Muscle of arm (tissue), 12 donors: ENCODE data around the gene TMPRSS13. TPM values are rescaled to one million over a fixed set of nuclear protein-coding genes. Genes with fewer than 3 reads are reported as not detected.

Experiments
- DNase-seq: peaks from one replicate; pipeline ENCODE4 v3.0.0-alpha.2; 2013
- polyA plus RNA-seq, 12 donors: library from polyadenylated mRNA; unstranded; fragments of 120-200 nt; gene quantifications; one replicate each; pipeline ENCODE4 v1.2.1, GENCODE V29; 2013; ENCODE audit not compliant: insufficient read length in 12 of 12

The TMPRSS13 gene
- polyA plus RNA-seq, 12 donors, result 0.11 to 3.6 (median 0.28) TPM; not detected in 4

GRCh38 chr11:117855912-117856651 lies 73.1 kb downstream of the TMPRSS13 start:
- no peak for DNase-seq

- DNase-seq, result no peak
Measured at GRCh38 chr11:117855186-117855845, 73.9 kb downstream of the TMPRSS13 start.

GRCh38 chr11:117852309-117852708 lies 76.9 kb downstream of the TMPRSS13 start:
- DNase-seq, result no peak

GRCh38 chr11:117851852-117852251 lies 77.3 kb downstream of the TMPRSS13 start:
- DNase-seq, result no peak

- no peak for DNase-seq
Measured at GRCh38 chr11:117851106-117851505, 78.1 kb downstream of the TMPRSS13 start.

Other genes starting within 250 kb of the TMPRSS13 start
- gene DSCAML1, start 132.2 kb downstream of the TMPRSS13 start, polyA plus RNA-seq, result 1 to 10 TPM in 1 of 12 donors, under 1 TPM in 9, not detected in 2; 0.27 to 2.4 (median 0.68) TPM
- 1 to 10 TPM in 7 of 12 donors, under 1 TPM in 3, not detected in 2; 0.46 to 2.7 (median 1.5) TPM for gene FXYD2, start 104.7 kb downstream of the TMPRSS13 start, polyA plus RNA-seq
- gene FXYD6, start 52.7 kb downstream of the TMPRSS13 start, polyA plus RNA-seq, result 100 to 1,000 TPM in 11 of 12 donors, not detected in 1; 132 to 202 (median 166) TPM
- gene IL10RA, start 57.0 kb upstream of the TMPRSS13 start, polyA plus RNA-seq, result 1 to 10 TPM in 11 of 12 donors, not detected in 1; 2.6 to 9.2 (median 4.4) TPM
- 10 to 100 TPM in 1 of 12 donors, 1 to 10 TPM in 1, under 1 TPM in 9, not detected in 1; 0.05 to 20.5 (median 0.41) TPM for gene TMPRSS4, start 147.7 kb upstream of the TMPRSS13 start, polyA plus RNA-seq
- under 1 TPM in 8 of 12 donors, not detected in 4; 0.11 to 0.36 (median 0.15) TPM for gene SMIM35, start 157.6 kb upstream of the TMPRSS13 start, polyA plus RNA-seq
- 1 to 10 TPM in 11 of 12 donors, not detected in 1; 2.5 to 6.0 (median 4.3) TPM for gene SCN4B, start 223.4 kb upstream of the TMPRSS13 start, polyA plus RNA-seq
- gene SCN2B, start 247.2 kb upstream of the TMPRSS13 start, polyA plus RNA-seq, result 10 to 100 TPM in 1 of 12 donors, 1 to 10 TPM in 11; 2.5 to 71.5 (median 4.9) TPM